Spleen (tissue), 11 donors: ENCODE measurements around the gene PCSK7. TPM values are rescaled to one million over a fixed set of nuclear protein-coding genes. Genes with fewer than 3 reads are reported as not detected.

Experiments used
- DNase-seq: peaks from one replicate; pipeline ENCODE4 v3.0.0-alpha.2; 2020
- H3K27ac ChIP-seq, 8 donors: fragments of 200-600 bp; sonication (generic) in 7 of 8; 1 replicate in 4 of 8; 2 replicates in 4 of 8; pipeline versions ENCODE4 v1.5.0 to v1.8.0; 2016 to 2021; ENCODE audit warnings: inconsistent platforms in 4 of 8, mild to moderate bottlenecking in 4 of 8, moderate library complexity in 1 of 8
- H3K27me3 ChIP-seq, 7 donors: fragments of 200-600 bp; sonication (generic) in 6 of 7; replicated peaks in 1 of 7; 1 replicate in 4 of 7; 2 replicates in 3 of 7; pipeline versions ENCODE4 v1.5.0 to v1.8.0; 2016 to 2021; ENCODE audit warnings: inconsistent platforms in 3 of 7, mild to moderate bottlenecking in 1 of 7
- H3K36me3 ChIP-seq, 6 donors: fragments of 200-600 bp; sonication (generic) in 5 of 6; 1 replicate in 4 of 6; 2 replicates in 2 of 6; pipeline versions ENCODE4 v1.5.0 to v1.8.0; 2016 to 2021; ENCODE audit warnings: inconsistent platforms in 2 of 6
- H3K4me1 ChIP-seq, 6 donors: fragments of 200-600 bp; sonication (generic) in 5 of 6; 1 replicate in 3 of 6; 2 replicates in 3 of 6; pipeline versions ENCODE4 v1.5.0 to v1.8.0; 2016 to 2021; ENCODE audit warnings: inconsistent platforms in 3 of 6
- H3K4me3 ChIP-seq, 8 donors: fragments of 200-600 bp; sonication (generic) in 7 of 8; 1 replicate in 4 of 8; 2 replicates in 4 of 8; pipeline versions ENCODE4 v1.5.0 to v1.8.0; 2016 to 2021; ENCODE audit warnings: inconsistent platforms in 4 of 8, mild to moderate bottlenecking in 4 of 8, moderate library complexity in 2 of 8
- H3K9me3 ChIP-seq, 8 donors: fragments of 200-600 bp; sonication (generic) in 7 of 8; 1 replicate in 4 of 8; 2 replicates in 4 of 8; pipeline versions ENCODE4 v1.5.0 to v1.8.0; 2016 to 2021; ENCODE audit warnings: inconsistent platforms in 4 of 8
- POLR2A ChIP-seq, 3 donors: fragments of 450-650 bp; IDR thresholded peaks; one replicate each; pipeline ENCODE4 v1.5.1; 2017; ENCODE audit warnings: antibody characterized with exemption in 3 of 3, mild to moderate bottlenecking in 1 of 3
- POLR2AphosphoS5 ChIP-seq, 3 donors: sonication (generic); formaldehyde crosslinking; IDR thresholded peaks; one replicate each; pipeline ENCODE4 v1.5.1; 2017; ENCODE audit warnings: antibody characterized with exemption in 3 of 3
- WGBS, 5 donors: extraction: QIAGEN DNeasy Blood & Tissue Kit in 3 of 5; methylation state at CpG; one replicate each; pipeline versions ENCODE4 v1.1.5 to v1.1.7; 2013 to 2018; 5-methylcytosine and 5-hydroxymethylcytosine counted together
- intact Hi-C: fragments of 100-400 bp; cut with DNase I; formaldehyde crosslinking; loops from one replicate; pipeline ENCODE4 v1.15.0; 2023; ENCODE audit warnings: low total_unique reads
- polyA plus RNA-seq, 3 donors: library from polyadenylated mRNA; stranded (reverse); fragments of 200-250 nt; gene quantifications; one replicate each; pipeline ENCODE4 v1.2.1, GENCODE V29; 2013
- total RNA-seq, 7 donors: library from RNA; depleted of rRNA in 3 of 7; stranded (reverse); fragments of >200 nt in 3 of 7; fragmentation: NEBNext Ultra II Directional in 4 of 7; extraction: Animal tissue kit (Norgen Biotek cat#: 25700) in 4 of 7; gene quantifications; one replicate each; pipeline versions ENCODE4 v1.1.0 to v1.2.1, GENCODE V29; 2016 to 2021
- TF ChIP-seq, protein P1 (sequence below), 11 experiments: fragments of 200-600 bp in 7 of 11; fragments of 450-650 bp in 4 of 11; sonication (generic) in 4 of 11; IDR thresholded peaks in 8 of 11; conservative IDR thresholded peaks in 3 of 11; 1 replicate in 7 of 11; 2 replicates in 4 of 11; pipeline versions ENCODE4 v1.4.0 to v1.8.0; 2016 to 2021; ENCODE audit warnings: antibody characterized with exemption in 11 of 11, inconsistent platforms in 4 of 11, mild to moderate bottlenecking in 1 of 11
- donor health status: healthy with polysubstance abuse.
- donor health status: DM: no; HTN: no; CAD: no; lungs with moderate emphysema.
- donor health status: DM: no; HTN: no; CAD: no.
- donor health status: Bipolar disorder and iron deficiency.
- donor health status: healthy.
- donor health status: DM: no; HTN: no; CAD: no.
- donor health status: DM: yes; HTN: yes; CAD: no.

PCSK7 gene
- total and polyA plus RNA-seq, 10 donors = 27.3 to 152 (median 97.3) TPM

GRCh38 chr11:117248341-117248740, 16.5 kb upstream of the PCSK7 start:
- H3K36me3 ChIP-seq = peaks cover 3 to 90% (median 74%) of the 10 kb centered on the region in 6 donors
- TF ChIP-seq, protein P1, sequence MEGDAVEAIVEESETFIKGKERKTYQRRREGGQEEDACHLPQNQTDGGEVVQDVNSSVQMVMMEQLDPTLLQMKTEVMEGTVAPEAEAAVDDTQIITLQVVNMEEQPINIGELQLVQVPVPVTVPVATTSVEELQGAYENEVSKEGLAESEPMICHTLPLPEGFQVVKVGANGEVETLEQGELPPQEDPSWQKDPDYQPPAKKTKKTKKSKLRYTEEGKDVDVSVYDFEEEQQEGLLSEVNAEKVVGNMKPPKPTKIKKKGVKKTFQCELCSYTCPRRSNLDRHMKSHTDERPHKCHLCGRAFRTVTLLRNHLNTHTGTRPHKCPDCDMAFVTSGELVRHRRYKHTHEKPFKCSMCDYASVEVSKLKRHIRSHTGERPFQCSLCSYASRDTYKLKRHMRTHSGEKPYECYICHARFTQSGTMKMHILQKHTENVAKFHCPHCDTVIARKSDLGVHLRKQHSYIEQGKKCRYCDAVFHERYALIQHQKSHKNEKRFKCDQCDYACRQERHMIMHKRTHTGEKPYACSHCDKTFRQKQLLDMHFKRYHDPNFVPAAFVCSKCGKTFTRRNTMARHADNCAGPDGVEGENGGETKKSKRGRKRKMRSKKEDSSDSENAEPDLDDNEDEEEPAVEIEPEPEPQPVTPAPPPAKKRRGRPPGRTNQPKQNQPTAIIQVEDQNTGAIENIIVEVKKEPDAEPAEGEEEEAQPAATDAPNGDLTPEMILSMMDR (IDR thresholded peaks at IDR 0.05 in 8 of 11, conservative IDR thresholded peaks at IDR 0.05 in 3 of 11) = no peak
- no peak for TF ChIP-seq POLR2A (IDR thresholded peaks at IDR 0.05)
- no peak for TF ChIP-seq POLR2AphosphoS5 (IDR thresholded peaks at IDR 0.05)

GRCh38 chr11:117239295-117239694, 7.4 kb upstream of the PCSK7 start:
- 73 to 95% (median 90%) methylated on average over 6 of the region's 6 CpGs for WGBS, 5 donors
- peaks cover 0 to 8% (median 4%) of the 10 kb centered on the region in 6 donors for H3K4me1 ChIP-seq
- H3K27ac ChIP-seq = no peak overlapping the region
- no peak for DNase-seq
- H3K4me3 ChIP-seq = no peak overlapping the region
- no peaks in the 10 kb centered on the region for H3K9me3 ChIP-seq
- TF ChIP-seq POLR2AphosphoS5 (IDR thresholded peaks at IDR 0.05) = no peak
- TF ChIP-seq, protein P1 (IDR thresholded peaks at IDR 0.05 in 8 of 11, conservative IDR thresholded peaks at IDR 0.05 in 3 of 11) = no peak
- TF ChIP-seq POLR2A (IDR thresholded peaks at IDR 0.05) = no peak
- intact Hi-C loops = loop anchor here (10.0 kb wide), 1 partner anchor 86 kb away; the partner anchor contains the start of gene CEP164
- H3K27me3 ChIP-seq = no peaks in the 10 kb centered on the region
- peaks cover 0 to 79% (median 41%) of the 10 kb centered on the region in 6 donors for H3K36me3 ChIP-seq

More at GRCh38 chr11:117248341-117248740, 16.5 kb upstream of the PCSK7 start:
- intact Hi-C loops = no loop called here
- no peak for DNase-seq
- Histone ChIP-seq H3K27me3 (no peaks in the 10 kb centered on the region), H3K4me1 (no peaks in the 10 kb centered on the region), H3K4me3 (no peak overlapping the region), H3K27ac (no peak overlapping the region), H3K9me3 (no peaks in the 10 kb centered on the region)
- WGBS, 5 donors = 96 to 97% (median 97%) methylated on average over 4 of the region's 4 CpGs

- TF ChIP-seq POLR2AphosphoS5 (IDR thresholded peaks at IDR 0.05) (no peak), POLR2A (IDR thresholded peaks at IDR 0.05) (no peak)
- TF ChIP-seq, protein P1 (IDR thresholded peaks at IDR 0.05 in 8 of 11, conservative IDR thresholded peaks at IDR 0.05 in 3 of 11) = no peak
- Histone ChIP-seq H3K36me3 (peaks cover 0 to 68% (median 33%) of the 10 kb centered on the region in 6 donors), H3K27ac (no peak overlapping the region), H3K27me3 (no peaks in the 10 kb centered on the region), H3K4me1 (peaks cover 7 to 19% (median 14%) of the 10 kb centered on the region in 6 donors), H3K9me3 (no peaks in the 10 kb centered on the region), H3K4me3 (no peak overlapping the region)
- DNase-seq = no peak
- intact Hi-C loops = loop anchor here (10.0 kb wide), 1 partner anchor 87 kb away; the partner anchor contains the start of gene CEP164
- 87 to 95% (median 91%) methylated on average over 5 of the region's 5 CpGs for WGBS, 5 donors
Observed at GRCh38 chr11:117238221-117238620, 6.3 kb upstream of the PCSK7 start.

- peak; percentile 90 for DNase-seq
- TF ChIP-seq POLR2AphosphoS5 (IDR thresholded peaks at IDR 0.05) = no peak
- TF ChIP-seq, protein P1 (IDR thresholded peaks at IDR 0.05 in 8 of 11, conservative IDR thresholded peaks at IDR 0.05 in 3 of 11) = no peak
- TF ChIP-seq POLR2A (IDR thresholded peaks at IDR 0.05) = no peak
- peaks cover 34 to 57% (median 45%) of the 10 kb centered on the region in 6 donors for H3K4me1 ChIP-seq
- peak overlapping the region; percentile 91 to 98 (median 94) for H3K27ac ChIP-seq
- no peaks in the 10 kb centered on the region for H3K27me3 ChIP-seq
- peak overlapping the region; percentile 81 to 95 (median 91) for H3K4me3 ChIP-seq
- intact Hi-C loops = loop anchor here (10.0 kb wide), 1 partner anchor 92 kb away; the partner anchor contains the start of gene CEP164
- H3K9me3 ChIP-seq = no peaks in the 10 kb centered on the region
- peaks cover 0 to 39% (median 19%) of the 10 kb centered on the region in 6 donors for H3K36me3 ChIP-seq
- WGBS, 5 donors = 2 to 6% (median 4%) methylated on average over 10 to 27 of the region's 27 CpGs
Observed at GRCh38 chr11:117232911-117233409, 1.1 kb upstream of the PCSK7 start.
